Retina (tissue), 1 donor: ENCODE data around the gene CNIH1.
"Not testable (repeated sequence)": the region's sequence is repeated elsewhere in the genome, so short reads cannot be mapped to it uniquely, and the experiment has no call there.

Source experiments
- DNase-seq: peaks from one replicate; pipeline ENCODE4 v3.0.0-alpha.2; 2016

Gene CNIH1

DNA sequence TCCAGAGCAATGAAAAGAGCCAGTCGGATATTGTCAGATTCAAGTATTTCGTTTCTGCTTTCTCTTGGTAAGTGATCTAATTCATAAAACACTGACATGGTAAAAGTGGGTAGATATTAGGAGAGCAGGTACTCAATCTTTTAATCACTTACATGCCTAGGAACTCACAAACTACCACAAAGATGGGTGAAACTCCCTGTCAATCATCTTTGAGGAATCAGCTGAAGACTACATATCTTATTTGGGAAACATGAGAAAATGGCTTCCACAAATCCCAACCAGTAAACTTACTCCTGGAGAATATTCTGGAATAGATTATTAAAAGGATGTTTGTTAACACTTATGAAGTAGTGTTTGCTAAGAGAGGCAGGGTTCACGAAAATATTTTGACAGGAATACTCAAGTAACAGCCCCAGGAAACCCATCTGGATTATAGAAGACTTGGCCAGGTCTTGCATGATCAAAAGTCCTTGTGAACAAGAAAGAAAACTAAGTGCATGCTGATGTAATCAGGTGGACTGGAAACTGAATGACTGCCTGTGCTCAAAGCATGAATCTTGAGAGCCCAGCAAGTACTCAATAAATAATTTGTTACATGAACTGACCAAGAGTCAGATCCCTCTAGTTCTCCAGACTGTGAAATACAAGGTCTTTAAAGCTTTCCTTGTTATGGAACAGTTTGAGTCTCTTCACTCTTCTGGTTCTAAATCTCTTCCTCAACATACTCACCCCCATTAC lies 15.5 kb downstream of the CNIH1 start:
- DNase-seq = no peak

DNA sequence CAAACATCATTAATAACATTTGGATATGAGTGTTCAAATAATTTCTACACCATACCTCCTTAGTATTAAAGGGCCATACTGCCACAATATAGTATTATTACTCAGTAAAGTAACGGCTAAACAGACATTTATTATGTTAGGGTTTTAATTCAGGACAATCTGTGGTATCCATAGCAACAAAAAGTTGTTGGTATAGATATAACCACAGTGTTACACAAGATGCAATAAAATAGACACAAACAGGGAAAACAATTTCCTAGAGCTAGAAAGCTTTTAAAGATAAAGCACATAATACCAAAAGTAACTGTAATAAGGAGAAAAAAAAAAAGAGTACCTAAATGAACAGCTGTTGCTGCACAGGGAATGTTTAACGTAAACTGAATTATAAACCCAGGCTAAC lies 16.1 kb downstream of the CNIH1 start:
- no peak for DNase-seq

DNA sequence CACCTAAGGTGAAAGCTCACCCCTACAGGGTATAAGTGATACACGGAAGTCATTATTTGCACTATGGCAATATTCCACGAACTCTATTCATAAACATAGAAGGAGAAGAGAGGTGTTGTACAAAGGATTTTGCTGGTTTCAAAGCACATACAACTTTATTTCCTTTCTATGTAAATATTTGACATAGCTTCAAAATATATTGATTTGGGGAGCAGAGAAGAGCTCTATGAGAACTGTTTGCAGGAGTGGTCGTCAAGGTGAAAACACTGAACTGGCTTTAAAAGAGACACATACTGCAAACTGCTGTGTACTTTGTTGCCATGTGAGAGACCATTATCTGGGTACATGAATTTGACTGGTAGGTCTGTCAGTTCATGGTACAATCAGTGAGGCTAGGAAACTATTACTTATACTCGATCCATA lies 16.7 kb downstream of the CNIH1 start:
- DNase-seq = no peak

DNA sequence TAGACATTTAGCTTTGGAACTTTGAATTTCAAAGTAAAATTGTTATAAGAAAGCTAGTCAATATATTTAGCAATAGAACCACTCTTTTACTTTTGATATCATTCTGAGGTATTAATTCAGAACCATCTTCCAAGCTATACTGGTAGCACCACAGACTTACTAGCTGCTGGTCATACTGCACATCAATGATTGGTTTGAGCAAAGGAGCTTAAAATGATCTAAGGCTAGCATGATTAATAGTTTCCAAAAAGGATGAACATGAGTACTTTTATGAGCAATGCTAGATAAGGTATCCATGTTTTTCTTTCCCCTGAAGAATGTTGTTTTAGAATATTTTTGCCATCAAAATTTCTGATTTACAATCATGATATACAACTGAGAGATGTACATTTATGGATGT lies 17.2 kb downstream of the CNIH1 start:
- DNase-seq = no peak

DNA sequence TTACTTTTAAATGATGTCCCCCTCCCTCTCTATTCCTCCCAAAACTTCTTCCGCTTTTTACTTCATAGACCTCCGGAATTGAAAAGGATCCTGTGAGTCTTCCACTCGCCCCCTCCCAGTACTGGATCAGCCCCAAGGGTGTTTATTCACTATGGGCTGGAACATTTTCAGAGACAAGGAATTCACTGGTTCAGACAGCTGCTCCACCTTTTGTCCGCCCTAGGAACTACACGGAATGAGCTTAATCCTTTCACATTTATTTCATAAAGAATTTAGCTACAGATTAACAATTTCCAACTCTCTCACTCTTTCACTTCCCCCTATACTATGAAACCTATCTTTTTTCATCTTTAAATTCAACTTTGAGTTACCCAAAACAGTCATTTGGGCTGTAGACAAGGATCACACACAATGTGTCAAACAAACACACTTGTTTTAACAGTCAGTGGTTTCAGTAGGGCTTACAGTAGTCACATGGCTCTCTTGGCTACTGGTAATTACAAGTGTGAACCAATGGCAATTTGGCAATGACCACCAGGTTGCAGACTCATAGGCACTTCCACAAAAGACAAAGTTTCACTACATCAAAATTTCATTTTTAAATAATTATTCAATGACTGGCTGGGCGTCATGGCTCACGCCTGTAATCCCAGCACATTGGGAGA lies 20.6 kb downstream of the CNIH1 start:
- DNase-seq = no peak

DNA sequence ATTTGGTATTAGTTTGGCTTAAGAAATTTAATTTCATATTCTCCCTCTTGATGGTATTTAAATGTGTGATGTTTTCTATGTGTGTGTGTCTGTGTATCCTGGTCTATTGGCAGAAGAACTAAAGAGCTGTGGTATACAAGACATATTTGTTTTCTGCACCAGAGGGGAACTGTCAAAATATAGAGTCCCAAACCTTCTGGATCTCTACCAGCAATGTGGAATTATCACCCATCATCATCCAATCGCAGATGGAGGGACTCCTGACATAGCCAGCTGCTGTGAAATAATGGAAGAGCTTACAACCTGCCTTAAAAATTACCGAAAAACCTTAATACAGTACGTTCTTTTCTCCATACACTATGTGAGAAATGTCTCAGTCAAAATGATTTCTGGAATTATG lies 29.8 kb downstream of the CNIH1 start:
- no peak for DNase-seq

DNA sequence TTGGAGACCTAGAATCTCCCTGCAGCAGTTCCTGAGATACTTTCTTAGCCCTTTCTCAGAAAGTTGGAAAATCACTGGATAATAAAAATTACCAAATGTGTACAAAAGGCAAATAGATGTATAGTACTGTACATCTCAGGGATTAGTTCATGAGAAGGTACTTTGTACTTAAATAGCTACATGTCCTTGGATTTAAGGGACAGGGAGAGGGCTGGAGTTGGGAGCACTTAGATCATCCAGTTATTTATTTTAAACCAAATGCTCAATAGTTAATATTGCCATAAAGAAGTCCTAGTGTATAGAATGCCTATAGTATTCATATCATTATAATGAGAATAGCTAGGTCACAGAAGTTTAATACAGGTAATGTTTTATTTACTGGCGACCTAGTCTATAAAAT lies 31.0 kb downstream of the CNIH1 start:
- no peak for DNase-seq

DNA sequence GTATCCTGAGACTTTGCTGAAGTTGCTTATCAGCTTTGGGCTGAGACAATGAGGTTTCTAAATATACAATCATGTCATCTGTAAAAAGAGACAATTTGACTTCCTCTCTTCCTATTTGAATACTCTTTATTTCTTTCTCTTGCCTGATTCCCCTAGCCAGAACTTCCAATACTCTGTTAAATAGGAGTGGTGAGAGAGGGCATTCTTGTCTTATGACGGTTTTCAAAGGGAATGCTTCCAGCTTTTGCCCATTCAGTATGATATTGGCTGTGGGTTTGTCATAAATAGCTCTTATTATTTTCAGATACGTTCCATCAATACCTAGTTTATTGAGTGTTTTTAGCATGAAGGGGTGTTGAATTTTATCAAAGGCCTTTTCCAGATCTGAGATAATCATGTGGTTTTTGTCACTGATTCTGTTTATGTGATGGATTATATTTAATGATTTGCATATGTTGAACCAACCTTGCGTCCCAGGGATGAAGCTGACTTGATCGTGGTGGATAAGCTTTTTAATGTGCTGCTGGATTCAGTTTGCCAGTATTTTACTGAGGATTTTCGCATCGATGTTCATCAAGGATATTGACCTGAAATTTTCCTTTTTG lies 37.7 kb downstream of the CNIH1 start:
- not testable (repeated sequence) for DNase-seq

DNA sequence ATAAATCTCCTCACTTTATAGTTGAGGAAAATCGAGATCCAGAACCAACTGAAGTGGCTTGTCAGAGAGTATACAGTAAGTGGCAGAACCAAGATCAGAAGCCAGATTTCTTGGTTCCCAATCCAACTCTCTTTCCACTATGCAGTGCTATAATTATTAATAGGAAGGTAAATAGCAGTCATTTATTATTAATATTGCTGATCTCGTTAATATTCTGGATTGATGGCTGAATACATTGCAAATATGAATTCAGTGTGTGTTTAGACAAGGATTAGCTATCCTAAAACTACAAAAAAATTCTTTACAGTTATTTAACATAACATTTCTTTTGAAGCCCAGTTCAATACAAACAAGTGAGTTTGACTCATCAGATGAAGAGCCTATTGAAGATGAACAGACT lies 41.6 kb downstream of the CNIH1 start:
- DNase-seq = no peak

DNA sequence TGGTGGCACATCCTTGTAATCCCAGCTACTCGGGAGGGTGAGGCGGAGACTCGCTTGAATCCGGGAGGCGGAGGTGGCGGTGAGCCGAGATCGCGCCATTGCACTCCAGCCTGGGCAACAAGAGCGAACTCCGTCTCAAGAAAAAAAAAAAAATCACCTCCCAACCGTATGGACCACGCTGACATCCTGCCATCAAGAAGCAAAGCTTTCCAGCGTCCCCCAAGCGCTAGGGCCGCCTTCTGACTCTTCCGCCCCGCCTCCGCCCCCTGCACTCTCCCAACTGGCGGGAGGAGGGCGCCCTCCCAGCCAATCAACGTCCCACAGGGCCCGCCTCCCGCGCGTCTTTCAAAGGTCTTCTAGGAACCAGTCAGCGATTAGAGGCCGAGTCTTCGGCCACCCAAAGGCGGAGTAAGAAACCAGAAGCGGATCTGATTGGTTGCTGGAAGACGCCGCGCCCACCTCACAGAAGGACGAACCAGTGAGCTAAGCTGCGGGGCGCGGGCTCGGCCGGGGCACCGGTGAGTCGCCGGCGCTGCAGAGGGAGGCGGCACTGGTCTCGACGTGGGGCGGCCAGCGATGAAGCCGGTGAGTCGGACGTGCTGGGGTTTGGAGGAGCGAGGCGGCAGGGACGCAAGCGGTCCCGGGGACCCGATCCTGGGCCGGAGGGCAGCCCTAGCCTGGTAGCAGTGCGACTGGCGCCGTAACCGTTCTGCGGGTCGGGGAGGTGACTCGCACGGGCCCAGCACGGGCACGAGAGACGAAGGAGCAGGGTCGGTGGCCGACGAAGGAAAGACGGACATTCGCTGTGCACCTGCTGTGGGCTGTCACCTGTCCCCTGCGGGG lies 44.5 kb downstream of the CNIH1 start, which contains the start of gene CDKN3:
CDKN3 (plus strand) TSS at position 515 of the 843 bp plus-strand sequence; CDS start at position 577, 62 bp downstream.
- DNase-seq = peak; percentile 98

DNA sequence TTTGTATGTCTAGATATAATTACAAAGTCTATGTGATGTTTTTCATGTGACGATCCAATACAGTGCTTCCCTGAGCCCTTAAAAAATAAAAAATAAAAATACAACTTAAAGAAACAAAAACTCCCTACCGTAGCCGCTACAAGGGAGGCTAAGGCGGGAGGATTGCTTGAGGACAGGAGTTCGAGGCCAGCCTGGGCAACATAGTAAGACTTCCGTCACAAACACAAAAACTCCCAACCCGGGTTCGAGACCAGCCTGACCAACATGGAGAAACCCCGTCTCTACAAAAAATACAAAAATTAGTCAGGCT lies 45.0 kb downstream of the CNIH1 start:
- no peak for DNase-seq

DNA sequence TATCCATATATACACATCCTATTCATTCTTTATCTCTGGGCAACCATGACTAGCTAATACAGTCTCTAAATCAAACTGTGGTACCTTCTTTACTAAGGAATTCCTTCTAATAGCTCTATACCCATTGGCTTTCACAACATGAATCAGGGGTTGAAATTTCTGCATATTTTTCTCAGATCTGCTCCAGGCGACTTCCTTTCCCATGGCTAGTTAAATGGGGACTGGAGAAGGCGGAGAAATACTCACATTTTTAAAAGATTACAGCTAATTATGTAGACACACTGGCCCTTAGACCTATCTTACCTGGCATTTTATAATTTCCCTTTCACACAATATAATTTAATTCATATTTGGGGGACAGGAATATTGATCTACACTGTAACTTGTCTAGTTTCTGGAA lies 45.5 kb downstream of the CNIH1 start:
- DNase-seq = no peak

DNA sequence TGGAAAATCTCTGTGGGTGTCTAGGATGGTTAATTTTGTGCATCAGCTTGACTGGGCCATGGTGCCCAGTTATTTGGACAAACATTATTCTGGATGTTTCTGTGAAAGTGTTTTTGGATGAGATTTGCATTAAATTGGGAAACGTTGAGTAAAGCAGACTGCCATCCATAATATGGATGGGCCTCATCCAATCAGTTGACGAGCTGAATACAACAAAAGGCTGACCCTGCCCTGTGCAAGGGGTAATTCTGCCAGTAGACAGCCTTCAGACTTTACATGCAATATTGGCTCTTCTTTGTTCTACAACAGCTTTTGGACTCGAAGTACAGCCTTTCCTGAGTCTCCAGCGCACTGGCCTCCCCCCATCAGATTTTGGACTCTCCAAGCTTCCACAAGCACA lies 45.9 kb downstream of the CNIH1 start:
- no peak for DNase-seq

DNA sequence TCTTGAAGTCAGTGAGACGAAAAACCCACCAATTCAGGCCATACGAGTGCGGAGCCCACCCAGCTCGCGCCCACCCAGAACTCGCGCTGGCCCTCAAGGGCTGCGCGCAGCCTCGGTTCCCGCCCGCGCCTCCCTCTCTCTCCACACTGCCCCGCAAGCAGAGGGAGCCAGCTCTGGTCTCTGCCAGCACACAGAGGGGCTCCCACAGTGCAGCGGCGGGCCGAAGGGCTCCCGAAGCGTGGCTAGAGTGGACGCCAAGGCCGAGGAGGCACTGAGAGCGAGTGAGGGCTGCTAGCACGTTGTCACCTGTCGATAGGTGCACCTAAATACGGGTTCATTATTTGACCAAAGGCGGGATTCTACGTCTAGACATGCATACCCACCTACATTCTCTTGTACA lies 46.6 kb downstream of the CNIH1 start:
- DNase-seq = no peak

DNA sequence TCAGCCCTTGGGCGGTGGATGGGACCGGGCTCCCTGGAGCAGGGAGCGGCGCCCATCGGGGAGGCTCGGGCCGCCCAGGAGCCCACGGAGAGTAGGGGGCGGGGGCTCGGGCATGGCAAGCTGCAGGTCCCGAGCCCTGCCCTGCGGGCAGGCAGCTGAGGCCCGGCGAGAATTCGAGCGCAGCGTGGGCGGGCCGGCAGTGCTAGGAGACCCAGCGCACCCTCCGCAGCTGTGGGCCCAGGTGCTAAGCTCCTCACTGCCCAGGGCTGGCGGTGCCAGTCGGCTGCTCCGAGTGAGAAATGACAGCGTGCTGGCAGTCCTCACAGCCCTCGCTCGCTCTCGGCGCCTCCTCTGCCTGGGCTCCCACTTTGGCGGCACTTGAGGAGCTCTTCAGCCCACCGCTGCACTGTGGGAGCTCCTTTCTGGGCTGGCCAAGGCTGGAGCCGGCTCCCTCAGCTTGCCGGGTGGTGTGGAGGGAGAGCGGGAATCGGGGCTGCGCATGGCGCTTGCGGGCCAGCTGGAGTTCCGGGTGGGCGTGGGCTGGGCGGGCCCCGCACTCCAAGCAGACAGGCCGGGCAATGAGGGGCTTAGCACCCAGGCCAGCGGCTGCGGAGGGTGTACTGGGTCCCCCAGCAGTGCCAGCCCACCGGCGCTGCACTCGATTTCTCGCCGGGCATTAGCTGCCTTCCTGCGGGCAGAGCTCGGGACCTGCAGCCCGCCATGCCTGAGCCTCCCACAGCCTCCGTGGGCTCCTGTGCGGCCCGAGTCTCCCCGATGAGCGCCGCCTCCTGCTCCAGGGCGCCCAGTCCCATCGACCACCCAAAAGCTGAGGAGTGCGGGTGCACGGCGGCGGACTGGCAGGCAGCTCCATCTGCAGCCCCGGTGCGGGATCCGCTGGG lies 47.9 kb downstream of the CNIH1 start:
- DNase-seq = not testable (repeated sequence)

DNA sequence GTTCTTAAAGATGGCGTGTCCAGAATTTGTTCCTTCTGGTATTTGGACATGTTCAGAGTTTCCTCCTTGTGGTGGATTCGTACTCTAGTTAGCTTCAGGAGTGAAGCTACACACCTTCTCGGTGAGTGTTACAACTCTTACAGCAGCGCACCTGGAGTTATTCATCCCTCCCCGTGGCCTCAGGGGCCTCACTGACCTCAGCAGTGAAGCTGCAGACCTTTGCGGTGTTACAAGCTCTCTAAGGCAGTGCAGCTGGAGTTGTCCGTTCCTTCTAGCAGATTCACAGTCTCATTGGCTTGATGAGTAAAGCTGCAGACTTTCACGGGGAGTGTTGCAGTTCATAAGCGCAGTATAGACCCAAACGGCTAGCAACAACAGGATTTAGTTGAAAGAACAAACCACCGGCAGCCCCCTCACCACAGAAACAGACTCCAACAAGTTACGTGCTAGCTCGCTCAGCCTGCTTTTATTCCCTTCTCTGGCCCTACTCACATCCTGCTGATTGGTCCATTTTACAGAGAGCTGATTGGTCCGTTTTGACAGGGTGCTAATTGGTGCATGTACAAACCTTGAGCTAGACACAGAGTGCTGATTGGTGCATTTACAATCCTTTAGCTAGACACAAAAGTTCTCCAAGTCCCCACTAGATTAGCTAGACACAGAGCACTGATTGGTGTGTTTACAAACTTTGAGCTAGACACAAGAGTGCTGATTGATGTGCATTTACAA lies 48.9 kb downstream of the CNIH1 start:
- no peak for DNase-seq

DNA sequence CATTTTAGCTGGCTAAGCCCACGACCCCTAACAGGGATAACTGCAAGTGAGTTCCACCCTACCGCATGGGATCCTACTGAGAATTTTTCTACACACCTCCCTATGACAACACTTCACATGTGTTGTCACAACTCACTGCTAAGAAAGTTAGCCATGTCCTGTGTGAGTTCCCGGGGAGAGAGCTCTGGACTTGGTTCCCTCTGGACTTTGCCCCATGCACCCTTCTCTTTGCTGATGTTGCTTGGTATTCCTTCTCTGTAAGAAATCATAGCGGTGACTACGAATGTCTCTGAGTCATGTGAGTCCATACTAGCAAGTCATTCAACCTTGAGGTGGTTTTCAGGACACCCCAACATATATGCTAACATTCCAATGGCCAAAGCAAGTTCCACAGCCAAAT lies 53.8 kb downstream of the CNIH1 start:
- DNase-seq = no peak

DNA sequence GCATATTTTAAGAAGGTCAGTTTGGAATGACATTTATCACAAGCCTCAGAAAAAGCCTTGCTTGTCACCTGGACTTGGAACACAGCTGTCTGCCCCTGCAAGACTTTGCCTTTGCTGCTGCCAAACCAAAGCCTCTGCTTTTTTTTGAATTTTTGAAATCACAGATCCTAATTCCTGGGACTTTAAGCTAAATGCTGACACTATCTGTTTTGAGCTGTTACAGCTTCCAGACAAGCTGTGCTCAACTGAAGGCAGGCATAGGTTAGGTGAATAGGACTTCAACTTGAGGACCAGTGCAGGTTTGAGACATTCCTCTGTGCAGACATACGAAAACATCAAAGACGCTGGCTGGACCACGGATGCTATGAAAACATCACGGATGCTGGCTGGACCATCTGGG lies 55.6 kb downstream of the CNIH1 start:
- no peak for DNase-seq

DNA sequence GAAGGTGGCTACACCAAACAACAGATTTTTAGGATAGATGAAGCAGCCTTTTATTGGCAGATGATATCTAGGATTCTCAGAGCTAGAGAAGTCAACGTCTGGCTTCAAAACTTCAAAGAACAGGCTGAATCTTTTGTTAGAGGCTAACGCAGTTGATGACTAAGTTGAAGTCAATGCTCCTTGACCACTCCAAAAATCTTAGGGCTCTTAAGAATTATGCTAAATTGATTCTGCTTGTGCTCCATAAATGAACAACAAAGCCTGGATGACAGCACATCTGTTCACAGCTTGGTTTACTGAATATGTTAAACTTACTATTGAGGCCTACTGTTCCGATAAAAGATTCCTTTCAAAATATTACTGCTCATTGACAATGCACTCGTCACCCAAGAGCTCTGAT lies 57.3 kb downstream of the CNIH1 start:
- DNase-seq = no peak

DNA sequence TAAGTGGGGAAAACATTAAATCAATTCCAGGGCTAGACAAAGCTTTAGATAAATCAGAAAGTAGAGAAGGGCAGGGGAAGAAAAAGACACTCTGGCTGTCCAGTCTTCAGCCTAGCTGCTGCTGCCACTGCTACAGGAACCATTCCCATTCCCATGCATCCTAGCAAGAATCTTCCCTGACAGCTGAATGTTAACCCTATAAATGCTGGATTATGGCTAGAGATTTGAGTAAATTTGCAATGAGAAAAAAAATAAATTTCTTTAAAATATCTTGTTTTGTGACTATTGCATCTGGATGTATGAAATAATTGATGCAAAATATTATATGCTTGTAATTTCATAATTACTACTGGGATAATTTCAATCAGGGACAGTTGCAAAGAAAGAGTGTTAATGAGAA lies 59.4 kb downstream of the CNIH1 start:
- no peak for DNase-seq

DNA sequence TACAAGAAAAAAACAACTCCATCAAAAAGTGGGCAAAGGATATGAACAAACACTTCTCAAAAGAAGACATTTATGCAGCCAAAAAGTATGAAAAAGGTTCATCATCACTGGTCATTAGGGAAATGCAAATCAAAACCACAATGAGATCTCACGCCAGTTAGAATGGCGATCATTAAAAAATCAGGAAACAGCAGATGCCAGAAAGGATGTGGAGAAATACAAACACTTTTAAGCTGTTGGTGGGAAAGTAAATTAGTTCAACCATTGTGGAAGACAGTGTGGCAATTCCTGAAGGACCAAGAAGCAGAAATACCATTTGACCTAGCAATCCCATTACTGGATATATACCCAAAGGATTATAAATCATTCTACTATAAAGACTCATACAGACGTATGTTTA lies 60.6 kb downstream of the CNIH1 start:
- not testable (repeated sequence) for DNase-seq

DNA sequence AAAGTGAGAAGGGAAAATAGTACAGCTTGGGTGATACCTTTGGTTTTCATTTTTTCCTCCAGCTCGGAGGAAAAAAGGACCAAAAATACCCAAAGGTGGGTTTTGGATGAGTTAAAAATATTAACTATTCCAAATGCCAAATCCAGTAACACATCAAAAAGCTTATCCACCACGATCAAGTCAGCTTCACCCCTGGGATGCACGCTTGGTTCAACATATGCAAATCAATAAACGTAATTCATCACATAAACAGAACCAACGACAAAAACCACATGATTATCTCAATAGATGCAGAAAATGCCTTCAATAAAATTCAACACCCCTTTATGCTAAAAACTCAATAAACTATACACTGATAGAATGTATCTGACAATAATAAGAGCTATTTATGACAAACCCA lies 62.3 kb downstream of the CNIH1 start:
- DNase-seq = not testable (repeated sequence)
